ENCODE results near the gene CRTC2.
A peak's percentile ranks its signal among the peaks of the same experiment; 100 is the strongest.
"Not testable (repeated sequence)": the region's sequence is repeated elsewhere in the genome, so short reads cannot be mapped to it uniquely, and the experiment has no call there.

CRTC2 gene

DNA sequence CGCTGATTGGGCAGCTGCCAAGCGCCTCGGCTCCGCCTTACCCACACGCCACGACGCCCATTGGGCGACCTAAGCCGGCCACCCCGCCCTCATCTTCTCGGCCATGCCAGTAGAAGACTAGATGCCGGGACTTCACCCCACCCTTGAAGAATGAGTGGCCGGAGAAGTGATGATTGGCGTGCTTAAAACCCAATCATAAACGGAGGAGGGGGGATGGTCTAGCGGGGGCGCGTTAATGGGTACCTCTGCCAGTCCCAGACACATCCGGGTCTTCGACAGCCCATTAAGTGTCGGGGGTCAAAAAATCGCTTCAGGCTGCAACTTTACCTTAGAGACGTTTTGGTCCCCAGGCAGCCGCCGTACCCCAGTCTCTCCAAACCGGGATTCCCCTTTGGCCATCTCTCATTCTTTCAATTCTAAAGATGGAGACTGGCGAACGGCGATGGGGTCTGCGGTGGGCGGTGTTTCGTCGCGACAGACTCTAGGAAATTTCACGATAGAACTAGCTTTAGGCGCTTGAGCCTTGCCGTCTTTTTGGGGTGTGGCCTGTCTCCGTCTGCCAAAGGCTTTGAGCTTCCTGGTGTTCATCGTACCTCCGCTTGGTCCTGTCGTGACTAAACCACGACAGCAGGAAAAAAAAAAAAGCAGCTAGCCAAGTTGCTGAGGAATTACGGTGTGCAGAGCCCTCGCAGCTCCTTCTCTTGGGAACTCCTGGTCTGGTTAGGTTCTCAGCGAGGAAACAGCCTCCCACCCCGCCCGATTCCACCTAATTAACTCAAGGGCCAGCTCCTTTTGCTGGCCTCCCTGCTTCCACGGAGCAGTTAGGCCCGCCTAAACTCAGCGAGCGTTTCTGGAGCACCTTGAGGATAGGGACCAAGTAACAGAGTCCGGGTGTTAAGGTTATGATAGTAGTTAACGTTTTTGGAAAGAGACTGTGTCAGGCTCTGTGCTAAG is 35.2 kb downstream of the CRTC2 start, which contains the start of gene GATAD2B:
Gene GATAD2B (minus strand): TSS at position 1 of the 954 bp plus-strand sequence. CDS start 94,625 bp downstream, outside the sequence.
- peak; percentile 100 for DNase-seq

DNA sequence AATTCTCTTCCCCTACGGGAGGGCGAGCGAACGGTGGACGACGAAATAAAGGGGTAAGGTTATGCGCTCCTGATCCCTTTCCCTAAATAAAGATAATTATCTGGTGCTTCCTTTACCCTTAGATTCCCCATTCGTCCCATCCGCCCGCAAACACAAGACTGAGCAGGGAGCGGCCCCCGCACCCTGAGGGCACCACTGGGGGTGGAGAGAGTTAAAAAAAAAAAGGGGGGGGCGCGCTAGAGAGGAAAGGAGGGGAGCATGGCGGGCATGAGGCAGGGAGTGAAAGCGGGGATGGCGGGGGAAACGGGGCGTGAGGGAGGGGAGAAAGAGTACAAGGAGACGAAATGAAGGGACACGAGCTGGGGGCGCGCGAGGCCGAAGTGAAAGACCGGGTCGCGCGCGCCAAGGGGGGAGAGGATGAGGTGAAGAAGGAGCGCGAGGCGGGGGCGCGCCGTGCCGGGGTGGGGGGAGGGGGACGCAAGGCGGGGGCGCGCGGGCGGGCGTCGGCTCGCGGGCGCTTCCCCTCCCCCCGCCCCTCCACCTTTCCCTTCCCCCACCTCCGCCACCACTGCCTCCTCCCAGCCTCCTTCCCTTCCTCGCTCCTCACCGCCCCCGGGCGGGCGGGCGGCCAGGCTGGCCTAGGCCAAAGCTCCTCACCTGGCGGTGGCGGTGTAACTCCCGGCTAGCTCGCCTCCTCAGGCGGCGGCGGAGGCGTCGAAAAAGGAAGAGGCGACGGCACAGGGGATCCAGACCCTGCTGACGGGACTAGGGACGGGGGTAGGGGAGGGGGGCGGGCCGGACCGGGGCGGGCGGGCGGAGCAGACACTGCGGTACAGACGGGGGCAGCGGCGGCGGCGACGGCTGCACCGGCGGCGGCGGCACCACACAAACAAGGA is 36.1 kb downstream of the CRTC2 start:
- DNase-seq, result peak; percentile 68

DNA sequence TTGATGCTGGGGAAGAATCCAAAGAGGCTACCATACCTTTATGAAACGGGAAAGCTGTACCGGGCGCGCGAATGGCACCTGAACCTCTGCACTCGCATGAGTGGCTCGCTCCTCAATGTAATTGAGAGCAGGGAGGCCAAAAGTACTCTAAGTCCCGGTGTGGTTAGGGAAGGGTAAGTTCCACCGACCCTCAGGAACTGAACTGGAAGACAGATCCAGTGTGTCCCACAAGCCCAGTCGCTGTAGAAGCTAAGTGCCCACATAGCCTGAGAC is 36.7 kb downstream of the CRTC2 start:
- DNase-seq, result no peak

DNA sequence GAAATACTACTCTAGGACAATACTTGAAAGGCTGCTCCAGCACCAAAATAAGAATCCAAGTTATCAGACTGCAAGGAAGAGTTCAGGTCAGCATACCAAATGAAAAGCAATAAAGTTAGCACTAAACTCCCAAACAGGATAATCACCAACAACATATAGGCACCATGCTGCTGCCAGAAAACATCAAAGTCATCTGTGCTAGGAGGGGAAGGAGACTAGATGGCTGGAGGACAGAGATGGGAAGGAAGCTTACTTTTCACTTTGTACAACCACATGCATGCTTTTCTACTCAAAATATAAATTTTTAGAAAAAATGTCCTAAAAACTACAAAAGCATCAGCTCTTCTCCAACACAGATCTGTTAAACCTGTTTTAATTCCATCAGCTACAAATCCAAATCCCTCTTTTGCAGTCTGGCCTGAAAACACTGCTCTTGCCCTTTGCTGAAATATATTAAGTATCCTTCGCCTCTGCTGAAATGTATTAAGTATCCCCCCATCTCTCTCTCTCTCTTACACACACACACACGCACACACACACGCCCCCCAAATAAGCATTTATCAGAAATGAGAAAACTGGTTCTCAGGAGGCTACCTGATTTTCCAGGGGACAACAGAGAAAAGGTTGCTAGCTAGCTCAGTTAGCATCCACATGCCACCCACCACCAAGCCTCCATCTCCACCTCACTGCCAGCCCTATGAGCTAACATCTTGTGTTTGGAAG is 37.2 kb downstream of the CRTC2 start:
- DNase-seq, result no peak

GRCh38 chr1:153919876-153920852 is 38.2 kb downstream of the CRTC2 start:
- peak; percentile 39 for DNase-seq

GRCh38 chr1:153916297-153916696 is 42.1 kb downstream of the CRTC2 start:
- no peak for DNase-seq

- no peak for DNase-seq
Measured at GRCh38 chr1:153912349-153912748, 46.1 kb downstream of the CRTC2 start.

DNA sequence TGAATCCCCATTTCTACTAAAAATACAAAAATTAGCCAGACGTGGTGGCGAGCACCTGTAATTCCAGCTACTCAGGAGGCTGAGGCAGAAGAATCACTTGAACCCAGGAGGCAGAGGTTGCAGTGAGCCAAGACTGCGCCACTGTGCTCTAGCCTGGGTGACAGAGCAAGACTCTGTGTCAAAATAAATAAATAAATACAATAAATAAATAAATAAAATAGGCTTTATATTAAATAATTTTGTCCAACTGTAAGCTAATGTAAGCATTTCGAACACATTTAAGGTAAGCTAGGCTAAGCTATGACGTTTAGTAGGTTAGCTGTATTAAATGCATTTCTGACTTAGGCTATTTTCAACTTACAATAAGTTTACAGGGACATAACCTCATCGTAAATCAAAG is 47.9 kb downstream of the CRTC2 start:
- DNase-seq, result not testable (repeated sequence)

GRCh38 chr1:153908071-153908470 is 50.3 kb downstream of the CRTC2 start:
- DNase-seq, result no peak

- DNase-seq, result no peak
Measured at GRCh38 chr1:153907134-153907533, 51.3 kb downstream of the CRTC2 start.

DNA sequence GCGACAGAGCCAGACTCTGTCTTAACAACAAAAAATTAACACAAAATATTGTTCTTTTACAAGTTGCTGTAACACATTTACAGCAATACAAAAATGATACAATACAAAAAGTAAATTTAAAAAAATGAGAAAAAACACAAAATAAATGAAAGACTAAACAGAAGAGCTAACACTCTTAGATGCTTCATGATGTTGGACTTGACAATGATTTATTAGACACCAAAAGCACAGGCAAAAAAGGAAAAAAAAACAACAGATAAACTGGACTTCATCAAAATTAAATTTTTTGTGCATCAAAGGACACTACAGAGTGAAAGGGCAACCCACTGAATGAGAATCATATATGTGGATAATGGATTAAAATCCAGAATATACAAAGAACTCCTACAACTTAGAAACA is 52.0 kb downstream of the CRTC2 start:
- no peak for DNase-seq

DNA sequence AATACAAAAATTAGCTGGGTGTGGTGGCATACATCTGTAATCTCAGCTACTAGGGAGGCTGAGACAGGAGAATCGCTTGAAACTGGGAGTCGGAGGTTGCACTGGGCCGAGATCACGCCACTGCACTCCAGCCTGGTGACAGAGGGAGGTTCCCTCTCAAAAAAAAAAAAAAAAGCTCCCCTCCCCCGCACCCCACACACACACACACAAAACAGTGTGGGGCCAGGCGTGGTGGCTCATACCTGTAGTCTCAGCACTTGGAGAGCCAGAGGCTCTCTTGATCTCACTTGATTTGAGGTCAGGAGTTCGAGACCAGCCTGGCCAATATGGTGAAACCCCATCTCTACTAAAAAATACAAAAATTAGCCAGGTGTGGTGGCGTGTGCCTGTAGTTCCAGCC is 52.5 kb downstream of the CRTC2 start:
- DNase-seq, result not testable (repeated sequence)

GRCh38 chr1:153903841-153904455 is 54.5 kb downstream of the CRTC2 start:
- DNase-seq, result no peak

DNA sequence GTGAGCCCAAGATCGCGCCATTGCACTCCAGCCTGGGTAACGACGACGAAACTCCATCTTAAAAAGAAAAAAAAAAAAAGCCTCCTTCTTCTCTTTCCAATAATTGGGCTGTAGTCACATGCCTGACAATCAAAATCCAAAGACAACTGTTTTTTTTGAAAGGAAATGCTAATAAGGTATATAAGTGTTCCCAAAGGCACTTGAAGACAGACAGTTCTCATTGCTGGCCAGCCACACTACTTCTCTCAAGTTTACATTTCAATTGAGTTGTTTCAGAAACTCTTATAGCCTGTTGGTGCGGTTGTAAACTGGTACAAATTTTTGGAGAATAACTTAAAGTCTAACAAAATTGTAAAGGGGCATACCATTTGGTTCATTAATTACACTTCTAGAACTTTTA is 58.9 kb downstream of the CRTC2 start:
- DNase-seq, result no peak
